Adipose tissue (tissue), 3 donors: ENCODE data around the gene RIT1. TPM values are rescaled to one million over a fixed set of nuclear protein-coding genes. Genes with fewer than 3 reads are reported as not detected.
A peak's percentile ranks its signal among the peaks of the same experiment; 100 is the strongest.

Source experiments
- H3K27ac ChIP-seq: one replicate; pipeline ENCODE4 v1.5.1; 2013; ENCODE audit warnings: low read depth, low read length
- WGBS, 3 donors: extraction: QIAGEN DNeasy Blood & Tissue Kit; methylation state at CpG; one replicate each; pipeline ENCODE4 v1.1.7; 2013; 5-methylcytosine and 5-hydroxymethylcytosine counted together
- polyA plus RNA-seq, 3 donors: library from polyadenylated mRNA; stranded (reverse); fragments of 200-250 nt; gene quantifications; one replicate each; pipeline ENCODE4 v1.2.3, GENCODE V29; 2013
- donor health status: healthy with polysubstance abuse.
- donor health status: Bipolar disorder and iron deficiency.
- donor health status: healthy.

The RIT1 gene
- polyA plus RNA-seq, 3 donors = 4.4 to 16.5 (median 13.8) TPM

- H3K27ac ChIP-seq = no peak overlapping the region
These were observed 39.8 kb downstream of the RIT1 start for GRCh38 chr1:155871390-155871789.

GRCh38 chr1:155867766-155868165 is 43.4 kb downstream of the RIT1 start:
- 92 to 96% (median 95%) methylated on average over 8 of the region's 8 CpGs for WGBS, 3 donors

More at GRCh38 chr1:155871390-155871789, 39.8 kb downstream of the RIT1 start:
- 41 to 55% (median 54%) methylated on average over 1 of the region's 1 CpG for WGBS, 3 donors

GRCh38 chr1:155864393-155864792 is 46.8 kb downstream of the RIT1 start:
- no peak overlapping the region for H3K27ac ChIP-seq

More at GRCh38 chr1:155867766-155868165, 43.4 kb downstream of the RIT1 start:
- no peak overlapping the region for H3K27ac ChIP-seq

GRCh38 chr1:155861896-155862295 is 49.3 kb downstream of the RIT1 start:
- 87 to 99% (median 97%) methylated on average over 2 of the region's 2 CpGs for WGBS, 3 donors
- no peak overlapping the region for H3K27ac ChIP-seq

- H3K27ac ChIP-seq = peak overlapping the region; percentile 2
- 63 to 80% (median 70%) methylated on average over 2 of the region's 2 CpGs for WGBS, 3 donors
These were observed 50.1 kb downstream of the RIT1 start for GRCh38 chr1:155860970-155861510.

GRCh38 chr1:155859881-155860871 is 51.0 kb downstream of the RIT1 start:
- WGBS, 3 donors = 1 to 3% (median 2%) methylated on average over 34 to 35 of the region's 35 CpGs
- H3K27ac ChIP-seq = peak overlapping the region; percentile 2

GRCh38 chr1:155859234-155859829 is 51.8 kb downstream of the RIT1 start, which contains the start of gene SYT11:
TSS of gene SYT11 (plus strand) at chr1:155859567. CDS start at chr1:155859762, 195 bp downstream.
- WGBS, 3 donors = 0 to 1% (median 0%) methylated on average over 32 to 33 of the region's 33 CpGs
- H3K27ac ChIP-seq = peak within 1 kb of the TSS; percentile 2

- H3K27ac ChIP-seq = no peak overlapping the region
- WGBS, 3 donors = 40 to 54% (median 42%) methylated on average over 12 of the region's 12 CpGs
These were observed 52.3 kb downstream of the RIT1 start for GRCh38 chr1:155858800-155859233.

- 12 to 14% (median 13%) methylated on average over 41 to 46 of the region's 46 CpGs for WGBS, 3 donors
- H3K27ac ChIP-seq = no peak within 1 kb of the TSS
These were observed 53.9 kb downstream of the RIT1 start, which contains the start of gene GON4L for GRCh38 chr1:155856975-155857930. TSS of gene GON4L (minus strand) at chr1:155857214. CDS start at chr1:155853780, 3,434 bp downstream.

GRCh38 chr1:155856257-155856974 is 54.7 kb downstream of the RIT1 start:
- no peak overlapping the region for H3K27ac ChIP-seq
- WGBS, 3 donors = 46 to 55% (median 53%) methylated on average over 20 of the region's 20 CpGs

- no peak overlapping the region for H3K27ac ChIP-seq
- WGBS, 3 donors = 79 to 88% (median 83%) methylated on average over 3 of the region's 3 CpGs
These were observed 60.8 kb downstream of the RIT1 start for GRCh38 chr1:155850345-155850744.

- WGBS, 3 donors = 94 to 100% (median 95%) methylated on average over 1 of the region's 1 CpG
- H3K27ac ChIP-seq = no peak overlapping the region
These were observed 63.2 kb downstream of the RIT1 start for GRCh38 chr1:155847823-155848529.

Other genes starting within 250 kb of the RIT1 start
- gene YY1AP1, start 222.6 kb downstream of the RIT1 start, polyA plus RNA-seq = 10 to 100 TPM; 20.8 to 38.3 (median 32.3) TPM
- 10 to 100 TPM; 47.6 to 83.3 (median 83.2) TPM for gene DAP3, start 222.3 kb downstream of the RIT1 start, polyA plus RNA-seq
- gene GON4L, start 54.1 kb downstream of the RIT1 start, polyA plus RNA-seq = 10 to 100 TPM in 2 of 3 donors, 1 to 10 TPM in 1; 9.7 to 27.4 (median 15.2) TPM
- 1 to 10 TPM; 1.6 to 3.6 (median 2.0) TPM for gene SYT11, start 51.8 kb downstream of the RIT1 start, polyA plus RNA-seq
- 10 to 100 TPM; 14.9 to 16.6 (median 15.2) TPM for gene KHDC4, start 23.1 kb upstream of the RIT1 start, polyA plus RNA-seq
- under 1 TPM in 1 of 3 donors, not detected in 2; 0.07 TPM for gene RXFP4, start 30.3 kb upstream of the RIT1 start, polyA plus RNA-seq
- gene ARHGEF2, start 67.2 kb upstream of the RIT1 start, polyA plus RNA-seq = 10 to 100 TPM; 10.0 to 67.3 (median 60.8) TPM
- 100 to 1,000 TPM; 221 to 387 (median 237) TPM for gene SSR2, start 109.6 kb upstream of the RIT1 start, polyA plus RNA-seq
- gene UBQLN4, start 142.4 kb upstream of the RIT1 start, polyA plus RNA-seq = 10 to 100 TPM; 14.5 to 18.9 (median 18.8) TPM
- 100 to 1,000 TPM; 113 to 133 (median 116) TPM for gene LAMTOR2, start 143.4 kb upstream of the RIT1 start, polyA plus RNA-seq
- gene RAB25, start 149.8 kb upstream of the RIT1 start, polyA plus RNA-seq = 10 to 100 TPM in 2 of 3 donors, under 1 TPM in 1; 0.56 to 58.7 (median 11.8) TPM
- gene MEX3A, start 171.1 kb upstream of the RIT1 start, polyA plus RNA-seq = under 1 TPM; under 0.01 to 0.43 (median 0.26) TPM
- 100 to 1,000 TPM in 2 of 3 donors, 10 to 100 TPM in 1; 58.6 to 543 (median 239) TPM for gene LMNA, start 203.4 kb upstream of the RIT1 start, polyA plus RNA-seq
- gene SEMA4A, start 242.2 kb upstream of the RIT1 start, polyA plus RNA-seq = 1 to 10 TPM; 2.1 to 9.5 (median 7.4) TPM